Omental fat pad (tissue), 4 donors: ENCODE results near the gene ADCY6. TPM values are rescaled to one million over a fixed set of nuclear protein-coding genes. Genes with fewer than 3 reads are reported as not detected.

ENCODE experiments used
- ATAC-seq: fragments of 150-250 bp; one replicate; pipeline ENCODE4 v1.9.1; 2016; ENCODE audit warnings: mild to moderate bottlenecking, moderate library complexity; ENCODE audit not compliant: low FRiP score
- DNase-seq: peaks from one replicate; pipeline ENCODE4 v3.0.0-alpha.2; 2019; ENCODE audit warnings: low spot score
- total RNA-seq, 4 donors: library from RNA; depleted of rRNA; stranded (reverse); fragments of >200 nt; gene quantifications; one replicate each; pipeline ENCODE4 v1.1.0, GENCODE V29; 2016
- TF ChIP-seq, protein P1 (sequence below), 3 donors: fragments of 450-650 bp; IDR thresholded peaks; one replicate each; pipeline ENCODE4 v1.5.1; 2016 to 2017; ENCODE audit warnings: antibody characterized with exemption in 3 of 3, mild to moderate bottlenecking in 3 of 3, moderate library complexity in 2 of 3

Gene ADCY6
- total RNA-seq, 4 donors from 2014 or later = 30.9 to 57.1 (median 47.9) TPM

DNA sequence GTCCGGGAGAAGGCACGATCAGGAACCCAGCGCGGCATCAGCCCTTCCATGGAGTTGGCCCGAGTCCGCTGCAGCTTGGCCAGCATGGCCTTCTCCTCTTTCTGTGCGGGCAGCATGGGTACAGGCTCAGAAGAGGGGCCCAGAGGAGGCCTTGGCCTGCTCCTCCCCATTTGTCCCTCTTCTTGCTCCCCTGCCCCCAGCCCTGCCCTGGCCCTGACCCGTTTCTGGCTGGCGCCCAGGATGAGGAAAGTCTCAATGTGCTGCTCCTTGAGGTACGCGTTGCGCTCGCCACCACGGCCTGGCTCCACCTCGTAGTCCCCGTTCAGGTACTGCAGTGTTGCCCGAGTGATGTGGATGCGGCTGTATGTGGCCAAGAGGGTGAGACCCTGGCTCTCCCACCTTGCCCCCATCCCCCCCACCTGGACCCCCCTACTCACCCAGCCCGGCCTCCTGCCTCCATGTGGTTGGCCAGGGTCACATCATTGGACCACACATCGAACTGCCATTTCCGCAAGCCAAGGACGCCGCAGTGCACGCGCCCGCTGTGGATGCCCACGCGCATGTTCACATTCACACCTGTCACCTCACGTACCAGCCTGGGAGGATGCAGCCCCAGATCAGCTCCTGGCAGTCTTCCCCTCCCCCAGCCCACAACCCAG, 12.8 kb downstream of the ADCY6 start:
- TF ChIP-seq, protein P1, sequence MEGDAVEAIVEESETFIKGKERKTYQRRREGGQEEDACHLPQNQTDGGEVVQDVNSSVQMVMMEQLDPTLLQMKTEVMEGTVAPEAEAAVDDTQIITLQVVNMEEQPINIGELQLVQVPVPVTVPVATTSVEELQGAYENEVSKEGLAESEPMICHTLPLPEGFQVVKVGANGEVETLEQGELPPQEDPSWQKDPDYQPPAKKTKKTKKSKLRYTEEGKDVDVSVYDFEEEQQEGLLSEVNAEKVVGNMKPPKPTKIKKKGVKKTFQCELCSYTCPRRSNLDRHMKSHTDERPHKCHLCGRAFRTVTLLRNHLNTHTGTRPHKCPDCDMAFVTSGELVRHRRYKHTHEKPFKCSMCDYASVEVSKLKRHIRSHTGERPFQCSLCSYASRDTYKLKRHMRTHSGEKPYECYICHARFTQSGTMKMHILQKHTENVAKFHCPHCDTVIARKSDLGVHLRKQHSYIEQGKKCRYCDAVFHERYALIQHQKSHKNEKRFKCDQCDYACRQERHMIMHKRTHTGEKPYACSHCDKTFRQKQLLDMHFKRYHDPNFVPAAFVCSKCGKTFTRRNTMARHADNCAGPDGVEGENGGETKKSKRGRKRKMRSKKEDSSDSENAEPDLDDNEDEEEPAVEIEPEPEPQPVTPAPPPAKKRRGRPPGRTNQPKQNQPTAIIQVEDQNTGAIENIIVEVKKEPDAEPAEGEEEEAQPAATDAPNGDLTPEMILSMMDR (IDR thresholded peaks at IDR 0.05) = no peak
- DNase-seq = no peak
- ATAC-seq = no peak

DNA sequence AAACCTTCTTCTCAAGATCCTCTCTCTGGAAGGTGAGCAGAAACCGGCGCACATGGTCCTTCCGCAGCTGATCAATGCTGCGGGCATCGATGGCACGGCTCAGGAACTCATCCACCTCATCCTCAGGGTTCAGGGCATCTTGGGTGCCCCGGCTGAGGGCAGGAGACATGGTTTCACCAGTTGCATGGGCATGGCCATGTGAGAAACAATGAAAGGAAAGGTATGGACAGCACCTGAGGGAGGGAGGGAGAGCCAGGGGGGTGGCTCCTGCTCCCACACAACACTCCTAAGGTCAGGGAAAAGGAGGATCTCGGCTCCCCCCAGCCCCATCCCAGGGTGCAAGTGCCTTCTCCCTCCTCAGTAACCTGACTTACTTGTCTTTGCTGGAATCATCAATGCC, 13.6 kb downstream of the ADCY6 start:
- ATAC-seq (no peak), DNase-seq (no peak)
- TF ChIP-seq, protein P1 (IDR thresholded peaks at IDR 0.05) = no peak

DNA sequence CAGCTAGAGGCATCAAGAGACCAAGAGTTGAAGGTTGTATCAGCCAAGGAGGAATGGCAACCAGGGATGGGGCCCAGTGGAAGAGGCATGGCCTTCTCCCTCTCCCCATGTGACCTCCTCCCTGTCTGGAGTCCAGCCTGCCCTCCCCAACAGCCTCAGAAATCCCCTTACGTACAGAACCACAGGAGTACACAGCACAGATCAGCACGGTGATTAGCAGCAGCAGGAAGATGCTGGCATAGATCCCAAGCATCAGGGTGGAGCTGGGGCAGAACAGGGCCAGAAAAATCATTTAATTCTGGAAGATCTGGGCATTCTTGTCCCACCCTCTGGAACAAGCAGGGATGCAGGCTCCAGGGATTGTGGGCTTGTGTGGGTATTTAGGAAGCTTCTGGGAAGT, 14.4 kb downstream of the ADCY6 start:
- TF ChIP-seq, protein P1 (IDR thresholded peaks at IDR 0.05) = no peak
- ATAC-seq (no peak), DNase-seq (no peak)

DNA sequence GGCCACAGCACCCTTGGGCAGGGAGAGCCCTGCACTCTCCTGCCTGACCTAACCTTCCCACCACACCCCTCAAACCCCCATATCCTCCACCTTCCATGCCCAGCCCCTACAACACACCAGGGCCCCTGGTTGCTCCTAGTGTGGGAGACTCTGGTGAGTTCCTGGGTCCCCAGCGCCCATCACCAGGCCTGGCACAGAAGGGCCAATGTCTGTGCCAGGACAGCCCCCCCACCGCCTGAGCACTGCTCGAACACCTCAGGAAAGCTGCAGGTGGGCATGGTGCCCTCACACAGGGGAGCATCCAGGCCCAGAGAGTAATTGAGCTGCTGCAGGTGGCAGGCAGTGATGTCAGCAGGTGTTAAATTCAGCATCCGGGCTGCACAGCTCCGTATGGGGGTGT, 15.2 kb downstream of the ADCY6 start:
- ATAC-seq = no peak
- DNase-seq = no peak
- TF ChIP-seq, protein P1 (IDR thresholded peaks at IDR 0.05) = no peak

DNA sequence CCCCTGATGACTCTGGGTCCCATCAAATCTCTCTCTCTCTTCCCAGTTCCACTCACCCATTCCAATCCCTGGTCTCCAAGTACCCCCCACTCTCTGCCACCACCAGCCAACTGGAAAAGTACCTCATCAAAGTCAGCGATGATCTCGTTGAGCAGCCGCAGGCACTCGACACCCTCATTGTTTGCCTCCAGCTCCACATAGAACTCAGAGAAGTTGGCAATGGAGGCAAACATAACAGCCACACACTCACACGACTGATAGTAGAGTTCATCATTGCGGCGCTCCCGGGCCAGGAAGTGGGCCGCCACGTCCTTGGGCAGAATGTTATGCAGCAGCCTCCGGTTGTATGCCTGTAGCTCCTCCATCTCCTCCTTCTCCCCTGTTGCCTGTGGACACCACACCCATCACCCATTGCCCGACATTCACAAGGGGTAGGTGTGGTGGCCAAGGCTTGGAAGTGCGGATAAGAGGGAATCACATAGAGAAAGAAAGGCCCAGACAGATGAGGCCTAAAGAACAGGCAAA, 17.2 kb downstream of the ADCY6 start:
- TF ChIP-seq, protein P1 (IDR thresholded peaks at IDR 0.05) = no peak
- no peak for ATAC-seq
- DNase-seq = no peak

DNA sequence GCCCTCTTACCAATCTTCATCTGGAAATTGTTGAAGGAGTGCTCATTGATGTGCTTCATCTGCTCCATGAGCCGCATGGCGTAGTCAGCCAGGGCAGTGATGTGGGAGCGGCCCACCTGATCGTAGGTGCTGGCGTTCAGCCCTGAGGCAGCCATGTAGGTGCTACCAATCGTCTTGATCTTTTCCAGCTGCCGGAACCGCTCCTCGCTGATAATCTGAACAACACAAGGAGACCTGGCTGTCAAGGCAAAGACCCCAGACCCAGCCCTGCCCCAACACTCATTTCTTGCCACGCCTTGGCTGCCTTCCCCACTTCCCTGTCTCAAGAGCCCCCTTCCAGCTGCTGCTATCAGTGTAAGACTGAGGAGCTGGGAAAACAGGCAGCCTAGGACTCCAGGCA, 18.1 kb downstream of the ADCY6 start:
- TF ChIP-seq, protein P1 (IDR thresholded peaks at IDR 0.05) = no peak
- ATAC-seq = no peak
- DNase-seq = no peak

DNA sequence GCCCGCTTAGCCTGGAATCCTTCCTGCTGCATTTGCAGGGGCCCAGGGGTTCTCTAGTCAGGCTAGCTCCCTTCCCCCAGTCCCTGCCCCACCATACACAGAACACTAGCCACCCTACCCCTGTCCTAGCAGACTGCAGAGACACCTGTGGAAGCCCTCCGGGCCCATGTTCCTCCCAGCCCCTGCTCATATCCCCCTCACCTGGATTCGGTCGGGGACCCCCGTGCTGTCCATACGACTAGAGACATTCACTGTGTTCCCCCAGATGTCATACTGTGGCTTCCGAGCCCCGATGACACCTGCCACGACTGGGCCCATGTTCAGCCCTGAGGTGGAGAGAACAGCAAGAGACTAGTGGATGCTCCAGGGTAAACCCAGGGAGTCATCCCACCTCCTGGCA, 20.2 kb downstream of the ADCY6 start:
- TF ChIP-seq, protein P1 (IDR thresholded peaks at IDR 0.05) = no peak
- DNase-seq (no peak), ATAC-seq (no peak)
